Ascending aorta (tissue), 2 donors: ENCODE data around the gene KAZN. TPM values are rescaled to one million over a fixed set of nuclear protein-coding genes. Genes with fewer than 3 reads are reported as not detected.
A peak's percentile ranks its signal among the peaks of the same experiment; 100 is the strongest.

Experiments used
- DNase-seq, 2 donors: peaks; one replicate each; pipeline ENCODE4 v3.0.0-alpha.2; 2019; ENCODE audit warnings: low spot score in 2 of 2
- H3K27ac ChIP-seq, 2 donors: fragments of 200-600 bp; sonication (generic); one replicate each; pipeline ENCODE4 v1.5.1; 2016 to 2017; ENCODE audit warnings: mild to moderate bottlenecking in 1 of 2
- H3K27me3 ChIP-seq: fragments of 200-600 bp; sonication (generic); one replicate; pipeline ENCODE4 v1.5.1; 2017
- H3K36me3 ChIP-seq, 2 donors: fragments of 200-600 bp; sonication (generic); one replicate each; pipeline ENCODE4 v1.5.1; 2016
- H3K4me1 ChIP-seq, 2 donors: fragments of 200-600 bp; sonication (generic); one replicate each; pipeline ENCODE4 v1.5.1; 2016 to 2017; ENCODE audit warnings: mild to moderate bottlenecking in 1 of 2
- H3K4me3 ChIP-seq, 2 donors: fragments of 200-600 bp; sonication (generic); one replicate each; pipeline ENCODE4 v1.5.1; 2016 to 2017; ENCODE audit warnings: mild to moderate bottlenecking in 1 of 2
- H3K9me3 ChIP-seq, 2 donors: fragments of 200-600 bp; sonication (generic); one replicate each; pipeline ENCODE4 v1.5.1; 2016
- CTCF ChIP-seq, 3 experiments: fragments of 200-600 bp in 2 of 3; fragments of 450-650 bp in 1 of 3; sonication (generic) in 2 of 3; IDR thresholded peaks; one replicate each; pipeline ENCODE4 v1.5.1; 2016 to 2019; ENCODE audit warnings: antibody characterized with exemption in 3 of 3, mild to moderate bottlenecking in 1 of 3, moderate library complexity in 1 of 3
- intact Hi-C: fragments of 100-400 bp; cut with DNase I; formaldehyde crosslinking; loops from one replicate; pipeline ENCODE4 v1.15.1; 2023
- total RNA-seq: library from RNA; depleted of rRNA; stranded (reverse); fragments of >200 nt; gene quantifications from one replicate; pipeline ENCODE4 v1.1.0, GENCODE V29; 2016

The KAZN gene
- total RNA-seq, 1 donor from 2014 or later = 58.5 TPM

- Histone ChIP-seq H3K4me1 (no peaks in the 10 kb centered on the region), H3K4me3 (no peak overlapping the region), H3K27ac (no peak overlapping the region), H3K36me3 (no peaks in the 10 kb centered on the region), H3K9me3 (no peaks in the 10 kb centered on the region), H3K27me3 (no peaks in the 10 kb centered on the region)
- no peak for DNase-seq
- TF ChIP-seq CTCF (IDR thresholded peaks at IDR 0.05) = no peak
- intact Hi-C loops = no loop called here
Measured at GRCh38 chr1:14876747-14877146, 278.3 kb downstream of the KAZN start.

GRCh38 chr1:14877224-14877623, 278.7 kb downstream of the KAZN start:
- no peak for TF ChIP-seq CTCF (IDR thresholded peaks at IDR 0.05)
- Histone ChIP-seq H3K9me3 (no peaks in the 10 kb centered on the region), H3K4me1 (no peaks in the 10 kb centered on the region), H3K4me3 (no peak overlapping the region), H3K27me3 (no peaks in the 10 kb centered on the region), H3K27ac (no peak overlapping the region), H3K36me3 (no peaks in the 10 kb centered on the region)
- intact Hi-C loops = no loop called here
- no peak for DNase-seq

GRCh38 chr1:14878124-14878523, 279.6 kb downstream of the KAZN start:
- no peaks in the 10 kb centered on the region for H3K4me1 ChIP-seq
- no peaks in the 10 kb centered on the region for H3K27me3 ChIP-seq
- H3K27ac ChIP-seq = no peak overlapping the region
- DNase-seq = no peak
- intact Hi-C loops = no loop called here
- TF ChIP-seq CTCF (IDR thresholded peaks at IDR 0.05) = no peak
- H3K9me3 ChIP-seq = no peaks in the 10 kb centered on the region
- no peak overlapping the region for H3K4me3 ChIP-seq
- H3K36me3 ChIP-seq = no peaks in the 10 kb centered on the region

- intact Hi-C loops = no loop called here
- no peak for DNase-seq
Measured at GRCh38 chr1:14878951-14879350, 280.5 kb downstream of the KAZN start.

GRCh38 chr1:14880456-14881316, 282.2 kb downstream of the KAZN start:
- peak in 1 of 2 donors; percentile 66 for DNase-seq
- H3K4me3 ChIP-seq = no peak overlapping the region
- intact Hi-C loops = no loop called here
- no peaks in the 10 kb centered on the region for H3K36me3 ChIP-seq
- no peaks in the 10 kb centered on the region for H3K27me3 ChIP-seq
- H3K27ac ChIP-seq = no peak overlapping the region
- TF ChIP-seq CTCF (IDR thresholded peaks at IDR 0.05) = no peak
- no peaks in the 10 kb centered on the region for H3K9me3 ChIP-seq
- H3K4me1 ChIP-seq = no peaks in the 10 kb centered on the region

More at GRCh38 chr1:14878951-14879350, 280.5 kb downstream of the KAZN start:
- Histone ChIP-seq H3K4me1 (no peaks in the 10 kb centered on the region), H3K9me3 (no peaks in the 10 kb centered on the region), H3K4me3 (no peak overlapping the region), H3K36me3 (no peaks in the 10 kb centered on the region), H3K27me3 (no peaks in the 10 kb centered on the region), H3K27ac (no peak overlapping the region)
- no peak for TF ChIP-seq CTCF (IDR thresholded peaks at IDR 0.05)
